SK-N-SH (cell line): ENCODE results near the gene JMJD1C.

Experiments
- CHD2 ChIP-seq: fragments of 150-350 bp; IDR thresholded peaks from 2 replicates; pipeline ENCODE4 v1.6.1; 2018; ENCODE audit warnings: low read length; ENCODE audit not compliant: partially characterized antibody
- EP300 ChIP-seq, 2 experiments: IDR thresholded peaks; 2 replicates each; pipeline versions ENCODE4 v1.4.0 to v1.6.1; 2012; ENCODE audit warnings: borderline replicate concordance in 1 of 2, low read depth in 1 of 2, low read length in 1 of 2
- FOXJ3 ChIP-seq: sonication (generic); formaldehyde crosslinking; IDR thresholded peaks from 2 replicates; pipeline ENCODE4 v1.5.1; 2020; ENCODE audit warnings: mild to moderate bottlenecking, missing genetic modification reagents
- GABPA ChIP-seq: IDR thresholded peaks from 2 replicates; pipeline ENCODE4 v1.4.0; 2012; ENCODE audit warnings: low read depth, mild to moderate bottlenecking
- JUND ChIP-seq: IDR thresholded peaks from 2 replicates; pipeline ENCODE4 v1.4.0; 2012
- POLR2AphosphoS5 ChIP-seq: IDR thresholded peaks from 2 replicates; pipeline ENCODE4 v1.6.1; 2012; ENCODE audit warnings: low read depth, low read length
- SIN3A ChIP-seq: IDR thresholded peaks from 2 replicates; pipeline ENCODE4 v1.6.1; 2012; ENCODE audit warnings: low read depth, mild to moderate bottlenecking, low read length, moderate library complexity, borderline replicate concordance
- TCF12 ChIP-seq: IDR thresholded peaks from 2 replicates; pipeline ENCODE4 v1.4.0; 2012
- TEAD4 ChIP-seq: IDR thresholded peaks from 2 replicates; pipeline ENCODE4 v1.4.0; 2012; ENCODE audit warnings: mild to moderate bottlenecking, borderline replicate concordance; ENCODE audit not compliant: insufficient read depth
- TF ChIP-seq, protein P1 (sequence below): fragments of 200-600 bp; sonication (generic); IDR thresholded peaks from 2 replicates; pipeline ENCODE4 v1.6.1; 2017; ENCODE audit warnings: antibody characterized with exemption, mild to moderate bottlenecking, moderate library complexity
- TF ChIP-seq, protein P2 (sequence below): IDR thresholded peaks from 2 replicates; pipeline ENCODE4 v1.6.1; 2012; ENCODE audit warnings: mild to moderate bottlenecking, low read depth, low read length, moderate library complexity
- TF ChIP-seq, protein P3 (sequence below): IDR thresholded peaks from 2 replicates; pipeline ENCODE4 v1.4.0; 2012; ENCODE audit warnings: low read depth, borderline replicate concordance
- TF ChIP-seq, protein P4 (sequence below): fragments of 150-350 bp; IDR thresholded peaks from 2 replicates; pipeline ENCODE4 v1.6.1; 2017; ENCODE audit warnings: antibody characterized with exemption, low read length, low read depth, borderline replicate concordance
- TF ChIP-seq, protein P5 (sequence below): fragments of 150-350 bp; IDR thresholded peaks from 2 replicates; pipeline ENCODE4 v1.6.1; 2016; ENCODE audit warnings: mild to moderate bottlenecking, low read depth, low read length

DNA sequence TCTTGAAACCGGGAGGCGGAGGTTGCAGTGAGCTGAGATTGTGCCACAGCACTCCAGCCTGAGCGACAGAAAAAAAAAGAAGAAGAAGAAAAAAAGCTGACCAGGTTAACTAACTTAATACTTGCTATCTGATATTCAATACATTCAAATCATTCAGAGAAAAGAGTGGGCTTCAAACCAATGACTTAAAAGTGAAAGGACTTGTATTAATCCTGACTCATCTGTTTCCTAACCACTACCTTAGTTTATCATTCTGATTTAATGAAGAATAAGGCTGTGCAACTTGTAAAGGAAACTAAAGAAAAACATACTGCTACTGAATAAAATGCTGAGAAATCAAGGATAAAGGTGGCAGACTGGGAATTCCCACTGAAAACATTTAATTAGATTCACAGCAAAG is 204.3 kb downstream of the JMJD1C start:
- TF ChIP-seq, protein P1, sequence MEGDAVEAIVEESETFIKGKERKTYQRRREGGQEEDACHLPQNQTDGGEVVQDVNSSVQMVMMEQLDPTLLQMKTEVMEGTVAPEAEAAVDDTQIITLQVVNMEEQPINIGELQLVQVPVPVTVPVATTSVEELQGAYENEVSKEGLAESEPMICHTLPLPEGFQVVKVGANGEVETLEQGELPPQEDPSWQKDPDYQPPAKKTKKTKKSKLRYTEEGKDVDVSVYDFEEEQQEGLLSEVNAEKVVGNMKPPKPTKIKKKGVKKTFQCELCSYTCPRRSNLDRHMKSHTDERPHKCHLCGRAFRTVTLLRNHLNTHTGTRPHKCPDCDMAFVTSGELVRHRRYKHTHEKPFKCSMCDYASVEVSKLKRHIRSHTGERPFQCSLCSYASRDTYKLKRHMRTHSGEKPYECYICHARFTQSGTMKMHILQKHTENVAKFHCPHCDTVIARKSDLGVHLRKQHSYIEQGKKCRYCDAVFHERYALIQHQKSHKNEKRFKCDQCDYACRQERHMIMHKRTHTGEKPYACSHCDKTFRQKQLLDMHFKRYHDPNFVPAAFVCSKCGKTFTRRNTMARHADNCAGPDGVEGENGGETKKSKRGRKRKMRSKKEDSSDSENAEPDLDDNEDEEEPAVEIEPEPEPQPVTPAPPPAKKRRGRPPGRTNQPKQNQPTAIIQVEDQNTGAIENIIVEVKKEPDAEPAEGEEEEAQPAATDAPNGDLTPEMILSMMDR, result no peak
- no peak for TF ChIP-seq GABPA
- no peak for TF ChIP-seq EP300 (IDR thresholded peaks at IDR 0.05; ENCODE audit: borderline replicate concordance in 1 of 2, low read depth in 1 of 2, low read length in 1 of 2)
- TF ChIP-seq, protein P2, sequence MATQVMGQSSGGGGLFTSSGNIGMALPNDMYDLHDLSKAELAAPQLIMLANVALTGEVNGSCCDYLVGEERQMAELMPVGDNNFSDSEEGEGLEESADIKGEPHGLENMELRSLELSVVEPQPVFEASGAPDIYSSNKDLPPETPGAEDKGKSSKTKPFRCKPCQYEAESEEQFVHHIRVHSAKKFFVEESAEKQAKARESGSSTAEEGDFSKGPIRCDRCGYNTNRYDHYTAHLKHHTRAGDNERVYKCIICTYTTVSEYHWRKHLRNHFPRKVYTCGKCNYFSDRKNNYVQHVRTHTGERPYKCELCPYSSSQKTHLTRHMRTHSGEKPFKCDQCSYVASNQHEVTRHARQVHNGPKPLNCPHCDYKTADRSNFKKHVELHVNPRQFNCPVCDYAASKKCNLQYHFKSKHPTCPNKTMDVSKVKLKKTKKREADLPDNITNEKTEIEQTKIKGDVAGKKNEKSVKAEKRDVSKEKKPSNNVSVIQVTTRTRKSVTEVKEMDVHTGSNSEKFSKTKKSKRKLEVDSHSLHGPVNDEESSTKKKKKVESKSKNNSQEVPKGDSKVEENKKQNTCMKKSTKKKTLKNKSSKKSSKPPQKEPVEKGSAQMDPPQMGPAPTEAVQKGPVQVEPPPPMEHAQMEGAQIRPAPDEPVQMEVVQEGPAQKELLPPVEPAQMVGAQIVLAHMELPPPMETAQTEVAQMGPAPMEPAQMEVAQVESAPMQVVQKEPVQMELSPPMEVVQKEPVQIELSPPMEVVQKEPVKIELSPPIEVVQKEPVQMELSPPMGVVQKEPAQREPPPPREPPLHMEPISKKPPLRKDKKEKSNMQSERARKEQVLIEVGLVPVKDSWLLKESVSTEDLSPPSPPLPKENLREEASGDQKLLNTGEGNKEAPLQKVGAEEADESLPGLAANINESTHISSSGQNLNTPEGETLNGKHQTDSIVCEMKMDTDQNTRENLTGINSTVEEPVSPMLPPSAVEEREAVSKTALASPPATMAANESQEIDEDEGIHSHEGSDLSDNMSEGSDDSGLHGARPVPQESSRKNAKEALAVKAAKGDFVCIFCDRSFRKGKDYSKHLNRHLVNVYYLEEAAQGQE, result no peak
- no peak for TF ChIP-seq TEAD4
- TF ChIP-seq, protein P3, sequence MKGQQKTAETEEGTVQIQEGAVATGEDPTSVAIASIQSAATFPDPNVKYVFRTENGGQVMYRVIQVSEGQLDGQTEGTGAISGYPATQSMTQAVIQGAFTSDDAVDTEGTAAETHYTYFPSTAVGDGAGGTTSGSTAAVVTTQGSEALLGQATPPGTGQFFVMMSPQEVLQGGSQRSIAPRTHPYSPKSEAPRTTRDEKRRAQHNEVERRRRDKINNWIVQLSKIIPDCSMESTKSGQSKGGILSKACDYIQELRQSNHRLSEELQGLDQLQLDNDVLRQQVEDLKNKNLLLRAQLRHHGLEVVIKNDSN, result no peak
- no peak for TF ChIP-seq SIN3A
- TF ChIP-seq TCF12, result no peak
- no peak for TF ChIP-seq POLR2AphosphoS5
- TF ChIP-seq, protein P4, sequence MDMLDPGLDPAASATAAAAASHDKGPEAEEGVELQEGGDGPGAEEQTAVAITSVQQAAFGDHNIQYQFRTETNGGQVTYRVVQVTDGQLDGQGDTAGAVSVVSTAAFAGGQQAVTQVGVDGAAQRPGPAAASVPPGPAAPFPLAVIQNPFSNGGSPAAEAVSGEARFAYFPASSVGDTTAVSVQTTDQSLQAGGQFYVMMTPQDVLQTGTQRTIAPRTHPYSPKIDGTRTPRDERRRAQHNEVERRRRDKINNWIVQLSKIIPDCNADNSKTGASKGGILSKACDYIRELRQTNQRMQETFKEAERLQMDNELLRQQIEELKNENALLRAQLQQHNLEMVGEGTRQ, result no peak
- no peak for TF ChIP-seq CHD2
- TF ChIP-seq FOXJ3 (CRISPR knock-in tag), result no peak
- TF ChIP-seq JUND, result no peak
- TF ChIP-seq, protein P5, sequence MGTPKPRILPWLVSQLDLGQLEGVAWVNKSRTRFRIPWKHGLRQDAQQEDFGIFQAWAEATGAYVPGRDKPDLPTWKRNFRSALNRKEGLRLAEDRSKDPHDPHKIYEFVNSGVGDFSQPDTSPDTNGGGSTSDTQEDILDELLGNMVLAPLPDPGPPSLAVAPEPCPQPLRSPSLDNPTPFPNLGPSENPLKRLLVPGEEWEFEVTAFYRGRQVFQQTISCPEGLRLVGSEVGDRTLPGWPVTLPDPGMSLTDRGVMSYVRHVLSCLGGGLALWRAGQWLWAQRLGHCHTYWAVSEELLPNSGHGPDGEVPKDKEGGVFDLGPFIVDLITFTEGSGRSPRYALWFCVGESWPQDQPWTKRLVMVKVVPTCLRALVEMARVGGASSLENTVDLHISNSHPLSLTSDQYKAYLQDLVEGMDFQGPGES, result no peak
